Calu3 (cell line): ENCODE measurements around the gene SMCR8. TPM values are rescaled to one million over a fixed set of nuclear protein-coding genes. Genes with fewer than 3 reads are reported as not detected.
A peak's percentile ranks its signal among the peaks of the same experiment; 100 is the strongest.
"Not testable (repeated sequence)": the region's sequence is repeated elsewhere in the genome, so short reads cannot be mapped to it uniquely, and the experiment has no call there.

Experiments
- BruUV-seq: library from RNA; stranded (reverse); fragments of 400-500 nt; replicated peaks from 2 replicates; lab custom pipeline; 2021; lab: Mats Ljungman, UMichigan
- CTCF ChIA-PET: fragments of 300-600 bp; sonication (Branson Sonifier 250); formaldehyde crosslinking; loops from one replicate; lab custom pipeline; 2022; ENCODE audit warnings: antibody characterized with exemption; lab: Charles Lee
- DNase-seq: peaks from one replicate; pipeline ENCODE4 v3.0.0; 2022
- H3K27ac Mint-ChIP-seq: one replicate; pipeline ENCODE4 v1.8.0; 2022; ENCODE audit warnings: mixed read lengths; ENCODE audit not compliant: unreplicated experiment
- H3K27me3 Mint-ChIP-seq: one replicate; pipeline ENCODE4 v1.8.0; 2022; ENCODE audit warnings: mixed read lengths; ENCODE audit not compliant: unreplicated experiment
- H3K36me3 Mint-ChIP-seq: one replicate; pipeline ENCODE4 v1.8.0; 2022; ENCODE audit warnings: mild to moderate bottlenecking, moderate library complexity, mixed read lengths; ENCODE audit not compliant: insufficient read depth, unreplicated experiment
- H3K4me1 Mint-ChIP-seq: one replicate; pipeline ENCODE4 v1.8.0; 2022; ENCODE audit warnings: mild to moderate bottlenecking, low read depth, mixed read lengths; ENCODE audit not compliant: unreplicated experiment
- H3K4me3 Mint-ChIP-seq: one replicate; pipeline ENCODE4 v1.8.0; 2022; ENCODE audit warnings: mild to moderate bottlenecking, low read depth, moderate library complexity, mixed read lengths; ENCODE audit not compliant: unreplicated experiment
- H3K9me3 Mint-ChIP-seq: one replicate; pipeline ENCODE4 v1.8.0; 2022; ENCODE audit warnings: low read depth, mixed read lengths; ENCODE audit not compliant: unreplicated experiment
- intact Hi-C: fragments of 100-400 bp; cut with micrococcal nuclease; formaldehyde crosslinking; loops from one replicate; pipeline ENCODE4 v1.10.0; 2022; ENCODE audit not compliant: unreplicated experiment
- total RNA-seq: library from RNA; stranded (reverse); gene quantifications from 2 replicates; pipeline ENCODE4 v1.2.3, GENCODE V29; 2022
- TF ChIP-seq, protein P1 (sequence below): fragments of 200-600 bp; IDR thresholded peaks from one replicate; pipeline ENCODE4 v1.8.0; 2022; ENCODE audit warnings: antibody characterized with exemption; ENCODE audit not compliant: unreplicated experiment

The SMCR8 gene
- total RNA-seq, 1 experiment from 2014 or later, result 20.4 TPM

DNA sequence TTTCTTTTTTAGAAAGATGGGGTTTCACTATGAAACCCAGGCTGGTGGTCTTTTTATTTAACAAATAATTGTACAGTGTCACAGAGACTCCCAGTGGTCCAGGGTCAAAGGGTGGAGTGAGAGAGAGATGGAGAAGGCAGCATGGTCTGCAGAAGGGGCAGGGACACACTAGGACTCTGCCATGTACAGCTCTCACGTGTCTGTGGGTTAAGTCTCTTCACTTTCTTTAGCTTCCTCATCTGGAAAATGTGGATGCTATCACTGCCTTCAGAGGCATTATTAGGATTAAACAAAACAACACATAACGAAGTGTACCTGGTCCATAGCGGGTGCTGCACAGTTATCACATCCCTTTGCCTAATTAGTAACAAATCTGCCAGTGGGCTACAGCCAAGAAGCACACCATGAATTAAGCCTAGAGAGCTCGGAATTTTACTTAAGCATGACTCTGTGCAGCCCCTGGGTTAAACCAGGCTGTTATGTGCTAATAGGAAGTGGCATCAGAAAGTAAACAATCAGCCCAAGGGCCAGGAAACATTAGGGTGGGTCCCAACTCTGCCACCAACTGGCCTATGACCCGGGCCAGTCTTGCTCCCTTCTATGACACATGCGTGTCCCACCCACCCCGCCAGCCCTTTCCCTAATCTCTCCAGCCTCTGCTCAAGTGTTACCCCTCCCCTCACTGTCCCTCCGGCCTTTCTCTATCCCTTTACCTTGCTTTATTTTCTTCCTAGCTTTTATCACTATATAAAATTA, 14.2 kb upstream of the SMCR8 start:
- BruUV-seq, result no TSS peak
- CTCF ChIA-PET, result no interaction called here

DNA sequence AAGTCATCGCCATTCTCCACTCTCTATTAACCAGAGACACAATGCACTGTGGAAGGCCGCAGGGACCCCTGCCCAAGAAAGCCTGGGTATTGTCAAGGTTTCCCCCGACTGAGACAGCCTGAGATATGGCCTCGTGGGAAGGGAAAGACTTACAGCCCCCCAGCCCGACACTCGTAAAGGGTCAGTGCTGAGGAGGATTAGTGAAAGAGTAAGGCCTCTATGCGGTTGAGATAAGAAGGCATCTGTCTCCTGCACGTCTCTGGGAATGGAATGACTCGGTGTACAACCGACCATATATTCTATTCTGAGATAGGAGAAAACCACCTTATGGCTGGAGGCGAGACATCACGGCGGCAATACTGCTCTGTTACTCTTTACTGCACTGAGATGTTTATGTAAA, 11.9 kb upstream of the SMCR8 start:
- intact Hi-C loops, H3K27me3 Mint-ChIP-seq, H3K27ac Mint-ChIP-seq, H3K4me1 Mint-ChIP-seq, H3K4me3 Mint-ChIP-seq, CTCF ChIA-PET, BruUV-seq, H3K9me3 Mint-ChIP-seq, DNase-seq: not testable (repeated sequence)
- H3K36me3 Mint-ChIP-seq, result peaks cover 32% of the 10 kb centered on the region

More for the DNA sequence above, 14.2 kb upstream of the SMCR8 start:
- Mint-ChIP-seq H3K4me3 (no peak overlapping the region), H3K4me1 (no peaks in the 10 kb centered on the region), H3K27me3 (no peaks in the 10 kb centered on the region), H3K36me3 (peaks cover 15% of the 10 kb centered on the region), H3K27ac (no peak overlapping the region), H3K9me3 (no peaks in the 10 kb centered on the region)
- TF ChIP-seq, protein P1, sequence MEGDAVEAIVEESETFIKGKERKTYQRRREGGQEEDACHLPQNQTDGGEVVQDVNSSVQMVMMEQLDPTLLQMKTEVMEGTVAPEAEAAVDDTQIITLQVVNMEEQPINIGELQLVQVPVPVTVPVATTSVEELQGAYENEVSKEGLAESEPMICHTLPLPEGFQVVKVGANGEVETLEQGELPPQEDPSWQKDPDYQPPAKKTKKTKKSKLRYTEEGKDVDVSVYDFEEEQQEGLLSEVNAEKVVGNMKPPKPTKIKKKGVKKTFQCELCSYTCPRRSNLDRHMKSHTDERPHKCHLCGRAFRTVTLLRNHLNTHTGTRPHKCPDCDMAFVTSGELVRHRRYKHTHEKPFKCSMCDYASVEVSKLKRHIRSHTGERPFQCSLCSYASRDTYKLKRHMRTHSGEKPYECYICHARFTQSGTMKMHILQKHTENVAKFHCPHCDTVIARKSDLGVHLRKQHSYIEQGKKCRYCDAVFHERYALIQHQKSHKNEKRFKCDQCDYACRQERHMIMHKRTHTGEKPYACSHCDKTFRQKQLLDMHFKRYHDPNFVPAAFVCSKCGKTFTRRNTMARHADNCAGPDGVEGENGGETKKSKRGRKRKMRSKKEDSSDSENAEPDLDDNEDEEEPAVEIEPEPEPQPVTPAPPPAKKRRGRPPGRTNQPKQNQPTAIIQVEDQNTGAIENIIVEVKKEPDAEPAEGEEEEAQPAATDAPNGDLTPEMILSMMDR, result no peak
- no peak for DNase-seq
- intact Hi-C loops, result no loop called here

DNA sequence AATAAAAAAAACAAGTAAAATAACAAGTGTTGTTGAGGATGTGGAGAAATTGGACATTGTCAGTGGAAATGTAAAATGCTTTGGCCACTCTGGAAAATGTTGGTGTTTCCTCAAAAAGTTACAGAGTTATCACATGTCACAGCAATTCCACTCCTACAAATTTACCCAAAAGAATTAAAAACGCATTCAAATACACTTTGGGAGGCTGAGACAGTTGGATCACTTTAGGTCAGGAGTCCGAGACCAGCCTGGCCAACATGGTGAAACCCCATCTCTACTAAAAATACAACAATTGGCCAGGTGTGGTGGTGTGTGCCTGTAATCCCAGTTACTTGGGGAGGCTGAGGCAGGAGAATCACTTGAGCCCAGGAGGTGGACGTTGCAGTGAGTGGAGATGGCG, 5.9 kb upstream of the SMCR8 start:
- H3K27me3 Mint-ChIP-seq, result no peaks in the 10 kb centered on the region
- CTCF ChIA-PET, result no interaction called here
- peaks cover 25% of the 10 kb centered on the region for H3K36me3 Mint-ChIP-seq
- BruUV-seq, result no TSS peak
- intact Hi-C loops, result no loop called here
- H3K27ac Mint-ChIP-seq, result no peak overlapping the region
- H3K9me3 Mint-ChIP-seq, result no peaks in the 10 kb centered on the region
- DNase-seq, result no peak
- TF ChIP-seq, protein P1, result no peak
- no peak overlapping the region for H3K4me3 Mint-ChIP-seq
- H3K4me1 Mint-ChIP-seq, result peaks cover 10% of the 10 kb centered on the region

DNA sequence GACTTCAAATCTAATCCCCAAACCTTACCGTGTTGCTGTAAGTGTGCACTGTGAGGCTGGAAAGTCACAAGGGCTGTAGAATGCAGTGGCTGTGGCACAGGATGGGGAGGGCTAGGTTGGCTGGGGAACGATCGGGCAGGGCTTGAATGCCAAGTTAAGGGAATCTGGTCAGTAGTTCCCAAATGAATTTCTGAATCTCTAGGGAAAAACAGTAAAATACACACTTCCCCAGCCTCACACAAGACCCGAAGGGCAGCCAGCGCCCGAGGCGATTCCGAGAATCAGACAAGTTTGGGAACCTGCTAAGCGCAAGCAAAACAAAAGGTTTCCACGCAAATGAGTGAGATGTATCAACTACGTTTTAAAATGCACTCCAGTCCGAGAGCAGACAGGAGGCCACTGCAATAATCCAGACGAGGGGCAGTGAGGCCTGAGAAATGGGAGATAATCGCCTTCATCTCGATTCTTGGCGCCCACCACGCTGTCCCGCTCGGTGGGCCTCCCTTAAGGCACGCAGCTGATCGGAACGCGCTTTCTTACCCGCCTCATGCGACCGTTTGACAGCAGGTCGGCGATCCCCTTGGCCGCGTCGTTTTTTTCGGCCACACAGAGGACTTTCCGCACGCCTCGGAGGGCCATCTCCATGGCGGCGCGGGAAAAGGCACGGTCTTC, 898 bp upstream of the SMCR8 start:
- Mint-ChIP-seq H3K4me3 (peak overlapping the region; percentile 92), H3K36me3 (peaks cover 34% of the 10 kb centered on the region), H3K27me3 (no peaks in the 10 kb centered on the region), H3K4me1 (peaks cover 10% of the 10 kb centered on the region), H3K9me3 (no peaks in the 10 kb centered on the region), H3K27ac (peak overlapping the region; percentile 64)
- BruUV-seq, result no TSS peak
- intact Hi-C loops, result no loop called here
- no peak for DNase-seq
- TF ChIP-seq, protein P1, result no peak
- CTCF ChIA-PET, result interaction anchor here (0.7 to 0.9 kb wide), 2 partner anchors 48 to 131 kb away, joined by 3 to 4 read pairs; partner anchors contain the start of gene ALKBH5
